ENCODE results near the gene ZNF750. TPM values are rescaled to one million over a fixed set of nuclear protein-coding genes. Genes with fewer than 3 reads are reported as not detected.
A peak's percentile ranks its signal among the peaks of the same experiment; 100 is the strongest.

The ZNF750 gene
- total and polyA plus RNA-seq, 2 donors (not counting 3 experiments of a cell fraction or from before 2014, with no cell fraction given): 0.15 to 0.80 TPM

DNA sequence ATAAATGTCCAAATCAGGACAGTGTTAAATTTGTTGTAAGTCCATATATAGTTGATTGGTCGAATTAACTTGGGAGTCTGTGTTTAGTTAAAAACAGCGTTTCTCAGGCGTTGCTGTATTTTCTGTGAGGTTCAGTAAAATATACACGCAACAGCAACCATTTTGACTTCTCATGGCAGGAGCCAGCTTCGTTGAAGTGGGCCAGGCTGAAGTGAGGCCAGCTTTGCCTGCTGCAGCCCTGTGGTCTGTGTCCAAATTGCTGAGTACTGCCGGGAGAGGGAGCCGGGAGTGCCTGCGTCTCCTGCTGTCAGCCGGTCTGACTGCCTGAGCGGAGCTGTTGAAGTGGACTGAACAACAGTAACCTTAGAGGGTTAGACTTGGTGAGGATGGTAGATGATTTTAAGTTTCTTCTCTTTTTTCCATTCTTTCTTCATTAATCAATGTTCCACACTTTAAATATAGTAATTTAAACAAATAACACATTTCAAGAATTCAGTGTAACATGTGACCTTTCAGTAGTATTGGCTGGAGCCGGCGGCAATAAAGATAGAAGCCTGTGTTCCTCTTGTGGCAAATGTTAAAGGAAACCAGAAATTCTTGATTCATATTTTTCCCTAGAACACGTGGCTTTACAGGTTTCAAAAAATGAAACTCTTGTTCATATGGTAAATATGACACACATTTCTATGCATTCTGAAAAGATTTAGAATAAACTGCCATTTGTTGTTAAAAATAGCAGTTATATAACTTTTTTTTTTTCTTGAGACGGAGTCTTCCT, 37.0 kb upstream of the ZNF750 start:
- Histone ChIP-seq H3K4me3 (replicated peaks in 1 of 3; ENCODE audit: insufficient read depth in 1 of 3, low read depth in 1 of 3, low read length in 3 of 3) (no peak overlapping the region), H3K9me1 (replicated peaks; ENCODE audit: control insufficient read depth, extremely low read depth, insufficient read depth, low read length) (no peaks in the 10 kb centered on the region), H3K27me3 (ENCODE audit: control insufficient read depth in 2 of 2, insufficient read depth in 2 of 2, low read length in 2 of 2) (no peaks in the 10 kb centered on the region), H3K9me3 (replicated peaks; ENCODE audit: control insufficient read depth, insufficient read depth, low read length) (no peaks in the 10 kb centered on the region), H3K36me3 (ENCODE audit: control insufficient read depth in 2 of 2, extremely low read depth in 1 of 2, insufficient read depth in 2 of 2, low read length in 2 of 2) (peaks cover 0 to 8% of the 10 kb centered on the region in 2 experiments), H3K27ac (ENCODE audit: insufficient read depth, low read depth, low read length) (peak overlapping the region; percentile 52), H3K9ac (replicated peaks; ENCODE audit: extremely low read depth, insufficient read depth, low read length) (peak overlapping the region; percentile 5), H4K20me1 (replicated peaks; ENCODE audit: control insufficient read depth, extremely low read depth, insufficient read depth, low read length) (no peaks in the 10 kb centered on the region), H3K4me1 (ENCODE audit: control insufficient read depth, extremely low read depth, insufficient read depth, low read length) (peaks cover 19% of the 10 kb centered on the region), H2AFZ (ENCODE audit: low read depth, low read length) (no peak overlapping the region), H3K4me2 (ENCODE audit: insufficient read depth, low read length) (peak overlapping the region; percentile 44), H3K79me2 (ENCODE audit: control insufficient read depth, insufficient read depth, low read length) (peaks cover 40% of the 10 kb centered on the region)
- BruUV-seq (replicated peaks): no TSS peak
- TF ChIP-seq, protein P1, sequence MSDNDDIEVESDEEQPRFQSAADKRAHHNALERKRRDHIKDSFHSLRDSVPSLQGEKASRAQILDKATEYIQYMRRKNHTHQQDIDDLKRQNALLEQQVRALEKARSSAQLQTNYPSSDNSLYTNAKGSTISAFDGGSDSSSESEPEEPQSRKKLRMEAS (IDR thresholded peaks at IDR 0.05; ENCODE audit: insufficient read depth, insufficient read length): no peak
- TF ChIP-seq, protein P2, sequence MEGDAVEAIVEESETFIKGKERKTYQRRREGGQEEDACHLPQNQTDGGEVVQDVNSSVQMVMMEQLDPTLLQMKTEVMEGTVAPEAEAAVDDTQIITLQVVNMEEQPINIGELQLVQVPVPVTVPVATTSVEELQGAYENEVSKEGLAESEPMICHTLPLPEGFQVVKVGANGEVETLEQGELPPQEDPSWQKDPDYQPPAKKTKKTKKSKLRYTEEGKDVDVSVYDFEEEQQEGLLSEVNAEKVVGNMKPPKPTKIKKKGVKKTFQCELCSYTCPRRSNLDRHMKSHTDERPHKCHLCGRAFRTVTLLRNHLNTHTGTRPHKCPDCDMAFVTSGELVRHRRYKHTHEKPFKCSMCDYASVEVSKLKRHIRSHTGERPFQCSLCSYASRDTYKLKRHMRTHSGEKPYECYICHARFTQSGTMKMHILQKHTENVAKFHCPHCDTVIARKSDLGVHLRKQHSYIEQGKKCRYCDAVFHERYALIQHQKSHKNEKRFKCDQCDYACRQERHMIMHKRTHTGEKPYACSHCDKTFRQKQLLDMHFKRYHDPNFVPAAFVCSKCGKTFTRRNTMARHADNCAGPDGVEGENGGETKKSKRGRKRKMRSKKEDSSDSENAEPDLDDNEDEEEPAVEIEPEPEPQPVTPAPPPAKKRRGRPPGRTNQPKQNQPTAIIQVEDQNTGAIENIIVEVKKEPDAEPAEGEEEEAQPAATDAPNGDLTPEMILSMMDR (IDR thresholded peaks at IDR 0.05; ENCODE audit: extremely low read depth in 1 of 2, insufficient read depth in 1 of 2, low read depth in 1 of 2, low read length in 2 of 2): peak; percentile 37 to 61
- no peak for TF ChIP-seq POLR2A (IDR thresholded peaks at IDR 0.05; ENCODE audit: low read depth, low read length)
- CTCF ChIA-PET: interaction anchor here (0.6 to 3.1 kb wide), 22 partner anchors 9 to 96 kb away, joined by 3 to 37 read pairs (median 5); no protein-coding TSS in a partner anchor
- intact Hi-C loops (cut with micrococcal nuclease): loop anchor here (1.0 to 2.0 kb wide), 5 partner anchors 9 to 95 kb away; no protein-coding TSS in a partner anchor
- peak; percentile 79 for DNase-seq (ENCODE audit: low read depth, low spot score)
- dilution Hi-C loops (cut with MboI; ENCODE audit: extremely low pct_ligation_motif_present, low sequenced_read_pairs): no loop called here
- POLR2A ChIA-PET: no interaction called here
- FAIRE-seq: no peak

DNA sequence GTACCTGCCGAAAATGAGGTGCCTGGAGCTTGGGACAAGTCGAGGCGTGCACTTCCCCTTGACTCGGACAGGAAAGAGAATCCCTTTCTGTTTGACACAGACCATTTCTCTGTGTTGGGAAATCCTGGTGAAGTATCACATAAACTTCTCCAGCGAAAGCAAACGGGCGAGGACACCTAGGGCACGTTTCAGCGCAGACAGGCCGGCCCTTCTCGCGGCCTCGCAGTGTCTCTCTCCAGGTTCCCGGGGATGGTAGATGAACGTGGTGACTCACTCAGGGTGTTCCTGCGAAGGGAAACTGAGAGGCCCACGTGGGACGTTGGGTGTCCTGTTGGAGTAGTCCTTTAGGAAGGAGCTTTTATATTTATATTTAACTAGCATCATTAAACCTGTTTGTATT, 36.3 kb upstream of the ZNF750 start:
- peak overlapping the region; percentile 5 for H3K9ac ChIP-seq (replicated peaks; ENCODE audit: extremely low read depth, insufficient read depth, low read length)
- POLR2A ChIA-PET: no interaction called here
- no peak overlapping the region for H3K4me3 ChIP-seq (replicated peaks in 1 of 3; ENCODE audit: insufficient read depth in 1 of 3, low read depth in 1 of 3, low read length in 3 of 3)
- dilution Hi-C loops (cut with MboI; ENCODE audit: extremely low pct_ligation_motif_present, low sequenced_read_pairs) (no loop called here), intact Hi-C loops (cut with micrococcal nuclease) (loop anchor here (1.0 to 2.0 kb wide), 5 partner anchors 9 to 95 kb away; no protein-coding TSS in a partner anchor)
- no peaks in the 10 kb centered on the region for H3K27me3 ChIP-seq (ENCODE audit: control insufficient read depth in 2 of 2, insufficient read depth in 2 of 2, low read length in 2 of 2)
- peak; percentile 95 for FAIRE-seq
- TF ChIP-seq FOS (IDR thresholded peaks at IDR 0.05; ENCODE audit: borderline replicate concordance, insufficient read depth, low read length) (peak; percentile 53), POLR2A (IDR thresholded peaks at IDR 0.05; ENCODE audit: low read depth, low read length) (no peak)
- TF ChIP-seq, protein P1 (IDR thresholded peaks at IDR 0.05; ENCODE audit: insufficient read depth, insufficient read length): peak; percentile 36
- BruUV-seq (replicated peaks): no TSS peak
- H3K27ac ChIP-seq (ENCODE audit: insufficient read depth, low read depth, low read length): peak overlapping the region; percentile 52
- peaks cover 19% of the 10 kb centered on the region for H3K4me1 ChIP-seq (ENCODE audit: control insufficient read depth, extremely low read depth, insufficient read depth, low read length)
- H3K9me1 ChIP-seq (replicated peaks; ENCODE audit: control insufficient read depth, extremely low read depth, insufficient read depth, low read length): no peaks in the 10 kb centered on the region
- H3K4me2 ChIP-seq (ENCODE audit: insufficient read depth, low read length): peak overlapping the region; percentile 44
- H2AFZ ChIP-seq (ENCODE audit: low read depth, low read length): peak overlapping the region; percentile 19
- H3K79me2 ChIP-seq (ENCODE audit: control insufficient read depth, insufficient read depth, low read length): peaks cover 34% of the 10 kb centered on the region
- CTCF ChIA-PET: interaction anchor here (0.6 to 3.1 kb wide), 23 partner anchors 9 to 96 kb away, joined by 3 to 37 read pairs (median 5); no protein-coding TSS in a partner anchor
- H4K20me1 ChIP-seq (replicated peaks; ENCODE audit: control insufficient read depth, extremely low read depth, insufficient read depth, low read length): no peaks in the 10 kb centered on the region
- no peaks in the 10 kb centered on the region for H3K9me3 ChIP-seq (replicated peaks; ENCODE audit: control insufficient read depth, insufficient read depth, low read length)
- H3K36me3 ChIP-seq (ENCODE audit: control insufficient read depth in 2 of 2, extremely low read depth in 1 of 2, insufficient read depth in 2 of 2, low read length in 2 of 2): peaks cover 0 to 10% of the 10 kb centered on the region in 2 experiments
- peak; percentile 65 for DNase-seq (ENCODE audit: low read depth, low spot score)
